Subcutaneous abdominal adipose tissue (tissue), 5 donors: ENCODE data around the gene PIGZ.

Experiments
- H3K27ac ChIP-seq: one replicate; pipeline ENCODE4 v1.7.0; 2013; ENCODE audit warnings: low read depth, mild to moderate bottlenecking, inconsistent platforms, low read length, moderate library complexity
- H3K27me3 ChIP-seq, 5 donors: one replicate each; pipeline ENCODE4 v1.7.0; 2013; ENCODE audit warnings: low read length in 5 of 5, inconsistent platforms in 1 of 5; ENCODE audit not compliant: control insufficient read depth in 5 of 5, insufficient read depth in 4 of 5
- H3K36me3 ChIP-seq, 5 donors: one replicate each; pipeline ENCODE4 v1.7.0; 2013; ENCODE audit warnings: low read length in 5 of 5; ENCODE audit not compliant: control insufficient read depth in 5 of 5, insufficient read depth in 5 of 5
- H3K4me1 ChIP-seq, 5 donors: one replicate each; pipeline ENCODE4 v1.7.0; 2013; ENCODE audit warnings: low read length in 5 of 5, mild to moderate bottlenecking in 3 of 5, moderate library complexity in 1 of 5; ENCODE audit not compliant: control insufficient read depth in 5 of 5, insufficient read depth in 5 of 5
- H3K4me3 ChIP-seq, 5 donors: one replicate each; pipeline ENCODE4 v1.7.0; 2013; ENCODE audit warnings: low read length in 5 of 5, low read depth in 1 of 5
- H3K9ac ChIP-seq, 5 donors: one replicate each; pipeline ENCODE4 v1.7.0; 2013; ENCODE audit warnings: low read length in 5 of 5, mild to moderate bottlenecking in 4 of 5, moderate library complexity in 3 of 5
- H3K9me3 ChIP-seq, 5 donors: one replicate each; pipeline ENCODE4 v1.7.0; 2013; ENCODE audit warnings: low read length in 5 of 5; ENCODE audit not compliant: control insufficient read depth in 5 of 5
- donor health status: healthy.
- donor health status: healthy.
- donor health status: healthy.
- donor health status: healthy.
- donor health status: healthy.

PIGZ gene

DNA sequence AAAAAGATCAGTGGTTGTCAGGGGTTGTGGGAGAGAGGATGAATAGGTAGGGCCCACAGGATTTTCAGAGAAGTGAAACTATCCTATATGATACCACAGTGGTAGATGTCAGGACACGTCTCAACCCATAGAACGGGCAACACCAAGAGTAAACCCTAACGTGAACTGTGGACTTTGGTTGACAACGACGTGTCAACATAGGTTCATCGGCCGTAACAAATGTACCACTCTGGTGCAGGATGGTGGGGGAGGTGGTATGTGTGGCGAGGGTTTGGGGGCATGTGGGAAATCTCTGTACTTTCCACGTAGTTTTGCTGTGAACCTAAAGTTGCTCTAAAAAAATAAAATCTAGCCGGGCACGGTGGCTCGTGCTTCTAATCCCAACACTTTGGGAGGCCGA is 13.0 kb upstream of the PIGZ start:
- Histone ChIP-seq H3K9ac (no peak overlapping the region), H3K9me3 (peaks cover 0 to 4% (median 3%) of the 10 kb centered on the region in 5 donors), H3K36me3 (no peaks in the 10 kb centered on the region), H3K4me1 (peaks cover 0 to 12% (median 0%) of the 10 kb centered on the region in 5 donors), H3K27me3 (peaks cover 0 to 5% (median 0%) of the 10 kb centered on the region in 5 donors), H3K27ac (no peak overlapping the region), H3K4me3 (no peak overlapping the region)

DNA sequence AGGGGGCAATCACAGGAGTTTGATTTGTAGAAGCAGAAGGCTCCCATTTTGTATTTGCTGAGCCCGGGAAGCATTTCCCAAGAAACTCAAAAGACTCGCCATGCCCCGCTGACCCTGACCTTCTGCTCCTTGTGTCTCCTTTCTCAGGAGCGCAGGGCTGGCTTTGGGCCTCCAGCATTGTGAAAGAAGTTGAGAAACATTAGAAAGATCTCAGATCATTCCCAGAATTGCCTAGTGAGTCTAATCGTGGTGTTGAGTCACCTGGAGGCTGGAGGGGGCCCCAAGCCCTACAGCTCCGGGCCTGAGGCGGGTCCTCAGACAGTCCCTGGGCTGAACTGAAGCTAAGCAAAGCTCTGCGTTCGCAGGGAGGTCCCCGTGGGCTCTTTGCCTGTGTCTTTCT is 10.9 kb upstream of the PIGZ start:
- Histone ChIP-seq H3K27ac (peak overlapping the region; percentile 40), H3K9ac (no peak overlapping the region), H3K4me1 (peaks cover 0 to 12% (median 0%) of the 10 kb centered on the region in 5 donors), H3K9me3 (peaks cover 0 to 4% (median 3%) of the 10 kb centered on the region in 5 donors), H3K36me3 (no peaks in the 10 kb centered on the region), H3K27me3 (no peaks in the 10 kb centered on the region), H3K4me3 (no peak overlapping the region)

DNA sequence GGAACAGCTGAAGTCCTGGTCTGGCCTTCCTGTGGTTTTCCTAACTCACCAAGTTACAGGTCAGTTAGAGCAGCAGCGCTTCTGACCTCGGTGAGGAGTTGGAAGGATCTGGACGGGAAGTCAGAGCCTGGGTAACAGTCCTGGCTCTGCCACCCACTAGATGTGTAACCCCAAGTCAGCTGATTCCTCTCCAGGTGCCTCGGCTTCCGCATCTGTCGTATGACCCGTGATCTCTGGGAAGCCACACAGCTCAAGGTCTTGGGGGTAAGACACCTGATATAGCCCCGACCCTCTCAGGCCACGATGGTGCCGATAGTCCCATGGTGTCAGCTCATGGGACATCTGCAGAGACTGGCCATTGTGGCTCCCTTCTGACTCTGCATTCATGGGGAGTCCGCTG is 8.3 kb upstream of the PIGZ start:
- Histone ChIP-seq H3K36me3 (no peaks in the 10 kb centered on the region), H3K9ac (no peak overlapping the region), H3K27me3 (no peaks in the 10 kb centered on the region), H3K4me3 (no peak overlapping the region), H3K9me3 (no peaks in the 10 kb centered on the region), H3K4me1 (peaks cover 0 to 12% (median 0%) of the 10 kb centered on the region in 5 donors), H3K27ac (no peak overlapping the region)

DNA sequence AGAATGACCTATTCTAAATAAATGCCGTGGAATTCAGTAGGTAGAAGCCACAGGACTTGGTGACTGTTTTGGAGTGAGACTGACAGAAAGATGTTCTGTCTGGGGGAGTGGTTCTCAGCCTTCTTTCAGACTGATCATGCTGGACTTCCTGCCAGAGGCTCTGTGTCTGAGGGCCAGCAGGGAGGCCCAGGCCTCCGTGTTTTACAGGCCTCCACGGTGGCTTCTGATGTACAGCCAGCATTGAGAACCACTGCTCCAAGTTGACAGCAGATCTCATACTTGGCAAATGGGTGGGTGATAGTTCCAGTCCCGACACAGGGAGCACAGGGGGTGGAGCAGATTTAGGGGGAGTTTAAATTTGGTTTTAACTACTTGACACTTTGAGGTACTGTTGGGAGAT is 6.7 kb upstream of the PIGZ start:
- Histone ChIP-seq H3K9ac (no peak overlapping the region), H3K9me3 (no peaks in the 10 kb centered on the region), H3K36me3 (no peaks in the 10 kb centered on the region), H3K4me3 (no peak overlapping the region), H3K27ac (no peak overlapping the region), H3K27me3 (no peaks in the 10 kb centered on the region), H3K4me1 (peaks cover 0 to 12% (median 0%) of the 10 kb centered on the region in 5 donors)

DNA sequence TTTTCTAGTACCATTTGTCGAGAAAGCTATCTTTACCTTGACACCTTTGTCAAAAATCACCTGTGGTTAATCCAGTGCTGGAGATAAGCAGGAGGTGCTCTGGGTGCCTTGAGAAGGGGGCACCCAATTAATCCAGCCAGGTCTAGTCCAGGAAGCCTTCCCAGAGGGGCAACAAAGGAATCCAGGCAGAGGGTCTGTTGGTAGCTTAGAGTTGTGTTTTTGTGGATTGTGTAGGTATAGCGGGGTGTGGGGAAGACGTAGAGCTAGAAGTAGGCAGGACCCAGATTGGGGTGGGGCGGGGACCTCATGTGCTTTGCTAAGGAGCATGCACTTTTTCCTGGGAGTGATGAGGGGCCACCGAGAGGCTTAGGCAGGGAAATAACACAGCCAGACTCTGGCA is 6.0 kb upstream of the PIGZ start:
- Histone ChIP-seq H3K4me3 (no peak overlapping the region), H3K27ac (no peak overlapping the region), H3K9ac (no peak overlapping the region), H3K4me1 (peaks cover 0 to 10% (median 0%) of the 10 kb centered on the region in 5 donors), H3K9me3 (no peaks in the 10 kb centered on the region), H3K36me3 (no peaks in the 10 kb centered on the region), H3K27me3 (no peaks in the 10 kb centered on the region)

DNA sequence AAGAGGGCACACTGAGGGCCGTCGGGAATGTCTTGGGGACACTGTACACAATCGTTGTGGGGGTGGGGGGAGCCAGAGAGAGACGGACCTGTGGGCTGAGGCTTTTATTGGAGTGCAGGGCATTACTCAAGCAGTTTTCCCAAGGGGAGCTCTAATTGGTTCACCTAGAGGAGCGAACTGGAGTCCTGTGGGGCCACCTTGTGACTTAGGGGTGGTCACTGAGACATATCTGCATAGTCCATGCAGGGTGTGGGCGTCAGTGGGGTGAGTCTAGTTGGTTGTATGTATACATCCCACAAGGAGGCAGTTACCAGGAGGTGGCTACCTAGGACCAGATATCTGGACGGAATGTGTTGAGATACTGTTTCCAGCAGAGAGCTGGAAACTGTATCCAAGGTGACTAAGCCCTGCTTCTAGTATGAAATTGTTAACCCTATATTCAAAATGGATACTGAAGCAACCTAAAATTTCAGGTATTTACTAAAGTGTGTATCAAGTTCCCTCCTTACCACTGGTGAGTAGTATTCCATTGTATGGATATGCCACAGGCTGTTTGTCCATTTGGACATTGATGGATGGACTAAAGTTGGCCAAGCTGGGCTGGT is 2.6 kb upstream of the PIGZ start:
- Histone ChIP-seq H3K4me3 (no peak overlapping the region), H3K27me3 (no peaks in the 10 kb centered on the region)

DNA sequence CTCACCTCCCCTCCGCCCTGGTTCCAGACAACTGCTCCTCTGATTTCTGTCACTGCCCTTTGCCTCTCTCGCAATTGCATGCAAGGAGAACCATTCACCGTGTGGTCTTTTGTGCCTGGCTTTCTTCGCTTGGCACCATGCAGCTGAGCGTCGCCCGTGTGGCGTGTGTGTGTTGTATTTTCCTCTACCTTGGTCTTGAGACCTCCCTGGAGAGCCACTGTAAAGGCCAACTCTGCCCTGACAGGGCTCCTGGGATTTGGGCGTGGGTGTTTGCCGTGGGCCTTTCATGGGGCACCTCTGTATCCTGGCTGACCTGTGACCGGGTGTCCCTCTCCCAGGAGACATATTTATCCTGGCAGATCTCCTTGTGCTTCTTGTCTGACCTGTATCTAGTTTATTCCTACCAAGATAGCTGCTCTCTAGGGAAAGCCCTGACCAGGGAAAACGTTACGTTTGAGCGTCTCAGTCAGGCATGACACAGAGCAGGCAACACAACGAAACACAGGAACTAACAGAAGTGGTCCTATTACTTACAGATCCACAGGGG is 2.0 kb upstream of the PIGZ start:
- Histone ChIP-seq H3K36me3 (peaks cover 0 to 4% (median 0%) of the 10 kb centered on the region in 5 donors), H3K9me3 (no peaks in the 10 kb centered on the region), H3K9ac (no peak overlapping the region), H3K4me1 (peaks cover 2 to 21% (median 11%) of the 10 kb centered on the region in 5 donors), H3K27me3 (no peaks in the 10 kb centered on the region), H3K27ac (no peak overlapping the region), H3K4me3 (no peak overlapping the region)

More for the DNA sequence above, 2.6 kb upstream of the PIGZ start:
- Histone ChIP-seq H3K9ac (no peak overlapping the region), H3K9me3 (no peaks in the 10 kb centered on the region), H3K27ac (no peak overlapping the region), H3K36me3 (peaks cover 0 to 4% (median 0%) of the 10 kb centered on the region in 5 donors), H3K4me1 (peaks cover 2 to 21% (median 11%) of the 10 kb centered on the region in 5 donors)

DNA sequence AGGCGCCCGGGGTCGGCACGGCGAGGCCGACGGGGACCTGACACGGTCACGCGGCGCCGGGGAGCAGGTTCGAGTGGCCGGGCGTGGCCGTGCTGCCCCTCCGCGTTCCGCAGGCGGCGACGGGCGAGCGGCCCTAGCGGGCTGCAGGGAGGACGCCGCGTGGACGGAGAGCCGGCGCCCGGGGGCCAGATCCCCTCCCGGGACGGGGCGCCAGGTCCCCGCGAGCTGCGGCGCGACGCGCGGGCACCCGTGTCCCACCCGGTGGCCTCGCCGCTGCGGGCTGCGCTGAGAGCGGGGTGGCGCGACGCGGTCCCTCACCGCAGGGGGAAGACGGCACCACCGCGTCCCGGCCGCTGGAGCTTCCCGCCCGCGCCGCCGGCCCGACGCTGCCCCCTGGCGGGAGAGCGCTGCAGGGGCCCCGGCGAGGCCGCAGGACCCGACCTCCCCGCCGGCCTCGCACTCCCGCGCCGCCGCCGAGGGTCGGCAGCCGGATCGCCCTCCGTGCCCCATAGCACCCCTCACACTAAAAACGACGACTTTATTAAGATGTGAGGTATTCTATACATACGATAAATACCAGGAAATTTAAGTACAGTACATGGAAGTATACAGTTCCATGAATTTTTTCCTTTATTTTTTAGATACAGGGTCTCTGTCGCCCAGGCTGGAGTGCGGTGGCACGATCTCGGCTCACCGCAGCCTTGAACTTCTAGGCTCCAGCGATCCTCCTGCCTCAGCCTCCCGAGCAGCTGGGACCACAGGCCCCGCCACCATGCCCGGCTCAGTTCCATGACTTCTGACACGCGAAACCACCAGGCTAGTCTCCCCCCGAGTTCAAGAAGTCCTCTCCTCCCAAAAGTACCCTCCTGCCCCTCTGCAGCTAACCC is 1.3 kb upstream of the PIGZ start:
- peak overlapping the region in 4 of 5 donors; percentile 75 to 84 (median 80) for H3K4me3 ChIP-seq
- no peak overlapping the region for H3K27ac ChIP-seq
- H3K36me3 ChIP-seq, result peaks cover 0 to 4% (median 0%) of the 10 kb centered on the region in 5 donors
- peaks cover 2 to 21% (median 11%) of the 10 kb centered on the region in 5 donors for H3K4me1 ChIP-seq
- no peaks in the 10 kb centered on the region for H3K27me3 ChIP-seq
- peak overlapping the region in 1 of 5 donors; percentile 77 for H3K9ac ChIP-seq
- no peaks in the 10 kb centered on the region for H3K9me3 ChIP-seq

DNA sequence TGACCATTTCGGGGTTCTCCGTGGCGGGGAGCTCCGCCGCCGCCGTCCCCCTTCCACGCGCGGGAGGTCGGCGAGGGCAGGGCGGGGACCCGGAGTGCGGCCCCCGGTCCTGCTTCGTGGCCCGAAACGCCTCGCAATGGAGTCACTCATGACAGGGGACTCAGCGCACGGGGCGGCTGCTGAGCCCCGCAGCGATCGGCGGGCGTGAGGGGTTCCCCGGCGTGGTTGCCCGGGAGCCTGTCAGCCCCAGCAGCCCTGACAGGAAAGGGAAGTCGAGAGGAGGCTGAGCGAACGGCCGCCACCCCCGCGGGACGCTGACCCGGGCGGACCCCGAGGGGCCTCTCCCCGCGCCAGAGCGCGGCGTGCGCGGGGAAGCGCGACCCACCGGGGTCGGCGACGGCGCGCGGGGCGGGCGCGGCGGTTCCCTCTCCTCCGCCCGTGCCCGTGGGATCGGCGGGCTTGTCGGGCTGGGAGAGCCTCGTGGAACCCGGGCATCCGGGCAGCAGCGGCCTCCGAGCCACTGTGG is 564 bp upstream of the PIGZ start:
- Histone ChIP-seq H3K4me1 (peaks cover 2 to 21% (median 11%) of the 10 kb centered on the region in 5 donors), H3K9me3 (no peaks in the 10 kb centered on the region), H3K36me3 (peaks cover 0 to 4% (median 0%) of the 10 kb centered on the region in 5 donors), H3K27me3 (no peaks in the 10 kb centered on the region), H3K27ac (peak overlapping the region; percentile 54), H3K9ac (peak overlapping the region in 3 of 5 donors; percentile 74 to 77 (median 76)), H3K4me3 (peak overlapping the region in 4 of 5 donors; percentile 75 to 84 (median 80))
